ENCODE results near the gene GPR21. TPM values are rescaled to one million over a fixed set of nuclear protein-coding genes. Genes with fewer than 3 reads are reported as not detected.

Gene GPR21, protein sequence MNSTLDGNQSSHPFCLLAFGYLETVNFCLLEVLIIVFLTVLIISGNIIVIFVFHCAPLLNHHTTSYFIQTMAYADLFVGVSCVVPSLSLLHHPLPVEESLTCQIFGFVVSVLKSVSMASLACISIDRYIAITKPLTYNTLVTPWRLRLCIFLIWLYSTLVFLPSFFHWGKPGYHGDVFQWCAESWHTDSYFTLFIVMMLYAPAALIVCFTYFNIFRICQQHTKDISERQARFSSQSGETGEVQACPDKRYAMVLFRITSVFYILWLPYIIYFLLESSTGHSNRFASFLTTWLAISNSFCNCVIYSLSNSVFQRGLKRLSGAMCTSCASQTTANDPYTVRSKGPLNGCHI
- total RNA-seq = 1 to 10 TPM in 1 of 2 donors, not detected in 1; 6.4 TPM

DNA sequence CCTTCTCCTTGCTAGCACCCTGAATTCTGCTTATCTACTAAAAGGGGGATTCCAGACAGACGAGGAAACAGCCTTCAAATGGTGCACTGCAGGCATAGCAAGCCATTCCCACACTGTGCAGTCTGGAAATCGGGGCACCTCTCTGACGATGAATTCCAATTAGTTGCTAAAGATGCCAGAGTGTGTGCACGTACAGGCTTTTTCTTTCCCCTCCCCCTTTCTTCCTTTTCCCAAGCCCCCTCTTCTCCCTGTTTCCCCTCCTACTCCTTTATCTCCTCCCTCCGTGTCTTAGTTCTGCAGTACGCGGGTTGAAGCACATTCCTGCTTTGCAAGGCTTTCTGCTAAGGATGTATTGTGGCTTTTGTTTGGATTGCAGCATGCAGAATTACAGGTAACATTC lies at the start of gene GPR21:
TSS of gene GPR21 (plus strand) at position 316 of the 400 bp plus-strand sequence. CDS start 900 bp downstream, outside the sequence.
- DNase-seq (ENCODE audit: low spot score) = no peak
- H3K4me3 ChIP-seq = peak within 1 kb of the TSS; percentile 68
- no peaks in the 10 kb centered on the region for H3K36me3 ChIP-seq
- no peak for ATAC-seq (ENCODE audit: insufficient number of reproducible peaks, low FRiP score, low read depth)
- no peaks in the 10 kb centered on the region for H3K27me3 ChIP-seq (replicated peaks; ENCODE audit: insufficient read depth)
- TF ChIP-seq, protein P1, sequence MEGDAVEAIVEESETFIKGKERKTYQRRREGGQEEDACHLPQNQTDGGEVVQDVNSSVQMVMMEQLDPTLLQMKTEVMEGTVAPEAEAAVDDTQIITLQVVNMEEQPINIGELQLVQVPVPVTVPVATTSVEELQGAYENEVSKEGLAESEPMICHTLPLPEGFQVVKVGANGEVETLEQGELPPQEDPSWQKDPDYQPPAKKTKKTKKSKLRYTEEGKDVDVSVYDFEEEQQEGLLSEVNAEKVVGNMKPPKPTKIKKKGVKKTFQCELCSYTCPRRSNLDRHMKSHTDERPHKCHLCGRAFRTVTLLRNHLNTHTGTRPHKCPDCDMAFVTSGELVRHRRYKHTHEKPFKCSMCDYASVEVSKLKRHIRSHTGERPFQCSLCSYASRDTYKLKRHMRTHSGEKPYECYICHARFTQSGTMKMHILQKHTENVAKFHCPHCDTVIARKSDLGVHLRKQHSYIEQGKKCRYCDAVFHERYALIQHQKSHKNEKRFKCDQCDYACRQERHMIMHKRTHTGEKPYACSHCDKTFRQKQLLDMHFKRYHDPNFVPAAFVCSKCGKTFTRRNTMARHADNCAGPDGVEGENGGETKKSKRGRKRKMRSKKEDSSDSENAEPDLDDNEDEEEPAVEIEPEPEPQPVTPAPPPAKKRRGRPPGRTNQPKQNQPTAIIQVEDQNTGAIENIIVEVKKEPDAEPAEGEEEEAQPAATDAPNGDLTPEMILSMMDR (IDR thresholded peaks at IDR 0.05) = no peak
- no peaks in the 10 kb centered on the region for H3K9me3 ChIP-seq
- H3K27ac ChIP-seq = peak within 1 kb of the TSS; percentile 34 to 73
- peaks cover 11 to 53% of the 10 kb centered on the region in 2 donors for H3K4me1 ChIP-seq (ENCODE audit: control insufficient read depth in 1 of 2, low read depth in 2 of 2)

DNA sequence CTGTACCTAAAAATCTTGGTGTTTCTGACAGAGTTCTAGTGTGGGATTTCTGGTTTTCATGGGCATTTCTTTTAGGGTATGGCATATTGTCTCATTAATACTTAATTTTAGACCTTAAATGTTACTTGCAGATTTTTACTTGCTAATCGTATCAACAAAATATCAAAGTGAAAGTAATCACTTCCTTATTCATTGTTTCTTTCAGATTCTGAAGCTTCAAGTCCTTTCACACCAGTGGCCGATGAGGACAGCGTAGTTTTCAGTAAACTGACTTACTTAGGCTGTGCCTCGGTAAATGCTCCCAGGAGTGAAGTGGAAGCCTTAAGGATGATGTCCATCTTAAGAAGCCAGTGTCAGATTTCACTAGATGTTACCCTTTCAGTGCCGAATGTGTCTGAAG lies 47.5 kb upstream of the GPR21 start:
- H3K36me3 ChIP-seq = peaks cover 16% of the 10 kb centered on the region

DNA sequence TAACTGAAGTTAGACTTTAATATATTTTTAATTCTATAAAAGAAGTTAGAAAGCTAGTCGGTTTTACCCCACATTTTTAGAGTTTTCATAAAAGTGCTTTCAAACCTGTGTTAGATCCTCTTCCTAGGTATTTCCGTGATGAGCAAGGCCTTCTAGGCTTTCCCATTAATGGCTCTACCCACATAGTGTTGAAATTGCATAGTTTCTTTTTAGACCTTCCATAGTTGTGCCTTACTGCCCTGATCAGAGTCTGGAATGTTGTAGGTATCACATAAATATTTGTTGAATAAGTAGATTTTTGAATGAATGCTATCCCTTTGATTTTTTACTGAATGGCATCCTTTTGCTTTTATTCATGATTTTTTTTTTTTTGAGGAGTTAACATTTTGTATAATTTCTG lies 45.3 kb upstream of the GPR21 start:
- Histone ChIP-seq H3K4me3 (no peak overlapping the region), H3K9me3 (no peaks in the 10 kb centered on the region), H3K4me1 (ENCODE audit: control insufficient read depth in 1 of 2, low read depth in 2 of 2) (peaks cover 4 to 18% of the 10 kb centered on the region in 2 donors), H3K27me3 (replicated peaks; ENCODE audit: insufficient read depth) (no peaks in the 10 kb centered on the region), H3K27ac (no peak overlapping the region), H3K36me3 (peaks cover 16% of the 10 kb centered on the region)
- TF ChIP-seq, protein P1 (IDR thresholded peaks at IDR 0.05) = no peak
- DNase-seq (ENCODE audit: low spot score) = no peak
- no peak for ATAC-seq (ENCODE audit: insufficient number of reproducible peaks, low FRiP score, low read depth)

More for the DNA sequence above, 47.5 kb upstream of the GPR21 start:
- Histone ChIP-seq H3K27ac (no peak overlapping the region), H3K9me3 (no peaks in the 10 kb centered on the region), H3K27me3 (replicated peaks; ENCODE audit: insufficient read depth) (no peaks in the 10 kb centered on the region), H3K4me1 (ENCODE audit: control insufficient read depth in 1 of 2, low read depth in 2 of 2) (peaks cover 0 to 11% of the 10 kb centered on the region in 2 donors), H3K4me3 (no peak overlapping the region)
- no peak for DNase-seq (ENCODE audit: low spot score)
- TF ChIP-seq, protein P1 (IDR thresholded peaks at IDR 0.05) = no peak
- ATAC-seq (ENCODE audit: insufficient number of reproducible peaks, low FRiP score, low read depth) = no peak

DNA sequence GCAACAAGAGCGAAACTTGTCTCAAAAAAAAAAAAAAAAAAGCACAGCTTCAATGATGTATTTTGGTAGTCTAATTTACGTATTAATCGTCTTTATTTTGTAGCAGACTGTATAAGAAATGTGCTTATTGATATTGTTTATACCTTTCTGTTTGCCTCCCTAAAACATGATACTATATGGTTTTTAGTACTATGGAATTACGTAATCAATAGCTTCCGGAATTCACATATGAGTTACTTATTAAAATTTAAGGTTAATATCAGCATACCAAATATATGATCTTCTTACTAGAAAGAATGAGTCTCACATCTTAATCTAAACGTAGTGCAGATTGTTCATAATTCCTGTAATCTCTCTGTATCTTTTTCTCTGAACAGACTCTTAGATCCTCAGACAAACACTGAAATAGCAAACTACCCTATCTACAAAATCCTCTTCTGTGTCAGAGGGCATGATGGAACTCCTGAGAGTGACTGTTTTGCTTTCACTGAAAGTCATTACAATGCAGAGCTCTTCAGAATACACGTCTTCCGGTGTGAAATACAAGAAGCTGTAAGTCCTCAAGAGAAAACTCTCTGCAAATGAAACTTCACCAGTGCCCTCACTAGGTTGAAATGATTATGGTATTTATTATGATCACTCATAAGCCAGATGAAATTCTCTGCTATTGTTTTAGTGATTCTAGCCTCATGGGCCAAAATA lies 44.4 kb upstream of the GPR21 start:
- no peak overlapping the region for H3K4me3 ChIP-seq
- H3K36me3 ChIP-seq = peaks cover 20% of the 10 kb centered on the region
- H3K27me3 ChIP-seq (replicated peaks; ENCODE audit: insufficient read depth) = no peaks in the 10 kb centered on the region
- ATAC-seq (ENCODE audit: insufficient number of reproducible peaks, low FRiP score, low read depth) (no peak), DNase-seq (ENCODE audit: low spot score) (no peak)
- peaks cover 4 to 12% of the 10 kb centered on the region in 2 donors for H3K4me1 ChIP-seq (ENCODE audit: control insufficient read depth in 1 of 2, low read depth in 2 of 2)
- no peaks in the 10 kb centered on the region for H3K9me3 ChIP-seq
- TF ChIP-seq, protein P1 (IDR thresholded peaks at IDR 0.05) = no peak
- no peak overlapping the region for H3K27ac ChIP-seq

DNA sequence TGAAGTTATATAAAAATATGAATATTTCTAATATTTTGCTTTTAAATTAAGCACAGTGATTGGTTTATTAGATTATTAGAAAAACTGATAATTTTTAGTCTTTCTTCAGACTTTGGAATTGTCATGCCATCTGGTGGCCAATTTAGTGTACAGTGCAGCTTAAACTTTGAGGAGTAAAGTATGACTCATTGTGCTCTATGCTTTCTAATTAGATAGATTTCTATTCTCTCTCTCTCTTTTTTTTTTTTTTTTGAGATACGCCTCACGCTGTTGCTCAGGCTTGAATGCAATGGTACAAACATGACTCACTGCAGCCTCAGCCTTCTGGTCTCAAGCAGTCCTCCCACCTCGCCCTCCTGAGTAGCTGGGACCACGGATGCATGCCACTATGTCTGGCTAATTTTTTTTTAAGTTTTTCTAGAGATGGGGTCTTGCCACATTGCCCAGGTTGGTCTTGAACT lies 42.1 kb upstream of the GPR21 start:
- peaks cover 15% of the 10 kb centered on the region for H3K36me3 ChIP-seq
- H3K9me3 ChIP-seq = no peaks in the 10 kb centered on the region
- H3K4me3 ChIP-seq = no peak overlapping the region
- ATAC-seq (ENCODE audit: insufficient number of reproducible peaks, low FRiP score, low read depth) (peak; percentile 94), DNase-seq (ENCODE audit: low spot score) (peak; percentile 23)
- H3K27ac ChIP-seq = peak overlapping the region; percentile 43 to 54
- H3K27me3 ChIP-seq (replicated peaks; ENCODE audit: insufficient read depth) = no peaks in the 10 kb centered on the region
- peaks cover 4 to 7% of the 10 kb centered on the region in 2 donors for H3K4me1 ChIP-seq (ENCODE audit: control insufficient read depth in 1 of 2, low read depth in 2 of 2)
- TF ChIP-seq, protein P1 (IDR thresholded peaks at IDR 0.05) = peak; percentile 66
